Renal cortical epithelial cell (primary cell): ENCODE measurements around the gene CYP46A1. TPM values are rescaled to one million over a fixed set of nuclear protein-coding genes. Genes with fewer than 3 reads are reported as not detected.
"Not testable (repeated sequence)": the region's sequence is repeated elsewhere in the genome, so short reads cannot be mapped to it uniquely, and the experiment has no call there.

Source experiments
- DNase-seq: peaks from one replicate; pipeline ENCODE4 v3.0.0-alpha.2; 2011; ENCODE audit warnings: low read depth
- total RNA-seq: library from RNA; depleted of rRNA; stranded (reverse); fragments of >200 nt; gene quantifications from 2 replicates; pipeline ENCODE4 v1.2.3, GENCODE V29; 2014

CYP46A1 gene
- total RNA-seq, 1 donor from 2014 or later = 0.50 TPM

GRCh38 chr14:99657645-99658155 is 26.4 kb upstream of the CYP46A1 start:
- DNase-seq = no peak

- no peak for DNase-seq
Measured at GRCh38 chr14:99658218-99658845, 25.8 kb upstream of the CYP46A1 start.

GRCh38 chr14:99659333-99659741 is 24.8 kb upstream of the CYP46A1 start:
- no peak for DNase-seq

- DNase-seq = no peak
Measured at GRCh38 chr14:99660006-99660566, 24.0 kb upstream of the CYP46A1 start.

- no peak for DNase-seq
Measured at GRCh38 chr14:99660794-99661193, 23.3 kb upstream of the CYP46A1 start.

GRCh38 chr14:99661206-99661605 is 22.9 kb upstream of the CYP46A1 start:
- DNase-seq = not testable (repeated sequence)

- no peak for DNase-seq
Measured at GRCh38 chr14:99662846-99663245, 21.3 kb upstream of the CYP46A1 start.

GRCh38 chr14:99663386-99664057 is 20.6 kb upstream of the CYP46A1 start:
- no peak for DNase-seq

- no peak for DNase-seq
Measured at GRCh38 chr14:99664058-99664936, 19.8 kb upstream of the CYP46A1 start.

GRCh38 chr14:99664937-99665273 is 19.2 kb upstream of the CYP46A1 start:
- no peak for DNase-seq

GRCh38 chr14:99666533-99666932 is 17.6 kb upstream of the CYP46A1 start:
- no peak for DNase-seq

GRCh38 chr14:99667045-99667444 is 17.1 kb upstream of the CYP46A1 start:
- no peak for DNase-seq

- DNase-seq = no peak
Measured at GRCh38 chr14:99667821-99668220, 16.3 kb upstream of the CYP46A1 start.

- DNase-seq = no peak
Measured at GRCh38 chr14:99668307-99669295, 15.5 kb upstream of the CYP46A1 start.

GRCh38 chr14:99670361-99671234 is 13.5 kb upstream of the CYP46A1 start:
- no peak for DNase-seq

- DNase-seq = no peak
Measured at GRCh38 chr14:99671235-99672224, 12.6 kb upstream of the CYP46A1 start.

- DNase-seq = no peak
Measured at GRCh38 chr14:99672506-99673304, 11.4 kb upstream of the CYP46A1 start.
